Endothelial cell of umbilical vein (primary cell): ENCODE results near the gene RMND5A. TPM values are rescaled to one million over a fixed set of nuclear protein-coding genes. Genes with fewer than 3 reads are reported as not detected.

ENCODE experiments used
- BruUV-seq: library from RNA; stranded (reverse); fragments of 400-500 nt; replicated peaks from 2 replicates; lab custom pipeline; 2021; lab: Mats Ljungman, UMichigan
- CTCF ChIA-PET: fragments of 300-600, 350-600 bp; sonication (Branson Sonifier 250); formaldehyde crosslinking; loops from one replicate; lab custom pipeline; 2021; ENCODE audit warnings: antibody characterized with exemption, inconsistent platforms; lab: Charles Lee
- POLR2A ChIA-PET: fragments of 300-600, 350-600 bp; sonication (Branson Sonifier 250); formaldehyde crosslinking; loops from one replicate; lab custom pipeline; 2021; ENCODE audit warnings: antibody characterized with exemption, inconsistent platforms; lab: Charles Lee
- DNase-seq: peaks from one replicate; pipeline ENCODE4 v3.0.0-alpha.2; 2011; ENCODE audit warnings: low read depth, low spot score
- FAIRE-seq: peaks from 2 replicates; lab custom pipeline; 2011; peaks lifted over from hg19 to GRCh38; lab: Jason Lieb, UNC
- H2AFZ ChIP-seq: 2 replicates; pipeline ENCODE4 v1.6.0; 2012; ENCODE audit warnings: low read depth, low read length, control low read depth, inconsistent platforms
- H3K27ac ChIP-seq: 2 replicates; pipeline ENCODE4 v1.5.1; 2011; ENCODE audit warnings: low read depth, mild to moderate bottlenecking, control low read depth, low read length, moderate library complexity; ENCODE audit not compliant: insufficient read depth
- H3K27me3 ChIP-seq, 2 experiments: 2 replicates each; pipeline versions ENCODE4 v1.6.0 to v1.6.1; 2011; ENCODE audit warnings: low read length in 2 of 2, mixed read lengths in 1 of 2; ENCODE audit not compliant: control insufficient read depth in 2 of 2, insufficient read depth in 2 of 2
- H3K36me3 ChIP-seq, 2 experiments: 2 replicates in 1 of 2; 3 replicates in 1 of 2; pipeline ENCODE4 v1.5.1; 2011; ENCODE audit warnings: low read length in 2 of 2, mild to moderate bottlenecking in 1 of 2, moderate library complexity in 1 of 2; ENCODE audit not compliant: control insufficient read depth in 2 of 2, insufficient read depth in 2 of 2; ENCODE audit errors: extremely low read depth in 1 of 2
- H3K4me1 ChIP-seq: 3 replicates; pipeline ENCODE4 v1.5.1; 2011; ENCODE audit warnings: mild to moderate bottlenecking, low read length; ENCODE audit not compliant: control insufficient read depth, insufficient read depth; ENCODE audit errors: extremely low read depth
- H3K4me2 ChIP-seq: 2 replicates; pipeline ENCODE4 v1.6.1; 2011; ENCODE audit warnings: low read length, control low read depth, mixed read lengths; ENCODE audit not compliant: insufficient read depth
- H3K4me3 ChIP-seq, 3 experiments: fragments of 200-600 bp in 1 of 3; sonication (generic), shearing (Covaris generic) in 1 of 3; replicated peaks in 1 of 3; 2 replicates each; pipeline ENCODE4 v1.5.1; 2011 to 2016; ENCODE audit warnings: control low read depth in 3 of 3, low read length in 3 of 3, mild to moderate bottlenecking in 2 of 3, inconsistent platforms in 1 of 3, low read depth in 1 of 3, moderate library complexity in 1 of 3; ENCODE audit not compliant: insufficient read depth in 1 of 3
- H3K79me2 ChIP-seq: 2 replicates; pipeline ENCODE4 v1.6.0; 2012; ENCODE audit warnings: low read length, inconsistent platforms; ENCODE audit not compliant: control insufficient read depth, insufficient read depth
- H3K9ac ChIP-seq: replicated peaks from 2 replicates; pipeline ENCODE3; 2011; ENCODE audit warnings: low read length, control low read depth; ENCODE audit not compliant: insufficient read depth; ENCODE audit errors: extremely low read depth
- H3K9me1 ChIP-seq: replicated peaks from 3 replicates; pipeline ENCODE4 v1.6.0; 2011; ENCODE audit warnings: mild to moderate bottlenecking, low read length; ENCODE audit not compliant: control insufficient read depth, insufficient read depth; ENCODE audit errors: extremely low read depth
- H3K9me3 ChIP-seq: replicated peaks from 2 replicates; pipeline ENCODE4 v1.5.1; 2012; ENCODE audit warnings: low read length, inconsistent platforms; ENCODE audit not compliant: control insufficient read depth, insufficient read depth
- H4K20me1 ChIP-seq: replicated peaks from 2 replicates; pipeline ENCODE3; 2011; ENCODE audit warnings: mild to moderate bottlenecking, low read length; ENCODE audit not compliant: control insufficient read depth, insufficient read depth; ENCODE audit errors: extremely low read depth
- EZH2 ChIP-seq: IDR thresholded peaks from 2 replicates; pipeline ENCODE4 v1.6.1; 2012; ENCODE audit warnings: borderline replicate concordance, low read depth, mild to moderate bottlenecking, moderate library complexity, low read length, inconsistent platforms; ENCODE audit not compliant: severe bottlenecking
- FOS ChIP-seq: IDR thresholded peaks from 2 replicates; pipeline ENCODE4 v1.6.1; 2011; ENCODE audit warnings: mild to moderate bottlenecking, low read length, moderate library complexity, borderline replicate concordance; ENCODE audit not compliant: insufficient read depth
- GATA2 ChIP-seq: IDR thresholded peaks from 2 replicates; pipeline ENCODE4 v1.7.0; 2011; ENCODE audit warnings: low read depth, mild to moderate bottlenecking, moderate library complexity, mixed read lengths, low read length; ENCODE audit not compliant: insufficient read length, insufficient read depth
- JUN ChIP-seq: IDR thresholded peaks from 2 replicates; pipeline ENCODE4 v1.6.1; 2011; ENCODE audit warnings: borderline replicate concordance, low read depth; ENCODE audit not compliant: insufficient read length, insufficient read depth
- MYC ChIP-seq: IDR thresholded peaks from one replicate; pipeline ENCODE4 v1.6.1; 2011; ENCODE audit warnings: mild to moderate bottlenecking, low read depth, low read length
- POLR2A ChIP-seq: IDR thresholded peaks from 2 replicates; pipeline ENCODE4 v1.6.1; 2012; ENCODE audit warnings: low read depth, mild to moderate bottlenecking, control low read depth, low read length
- POLR2AphosphoS5 ChIP-seq: IDR thresholded peaks from 2 replicates; pipeline ENCODE4 v1.6.1; 2012; ENCODE audit warnings: low read depth, mild to moderate bottlenecking, control low read depth, low read length, moderate library complexity; ENCODE audit not compliant: insufficient read depth
- dilution Hi-C: fragments of 300-500 bp; cut with MboI; formaldehyde crosslinking; loops from one replicate; pipeline ENCODE4 v1.15.0; 2019; ENCODE audit warnings: low sequenced_read_pairs; ENCODE audit not compliant: extremely low pct_ligation_motif_present
- intact Hi-C: fragments of 100-400 bp; cut with micrococcal nuclease; formaldehyde crosslinking; loops from one replicate; pipeline ENCODE4 v1.10.0; 2022
- polyA plus RNA-seq, 4 experiments: library from polyadenylated mRNA; depleted of rRNA in 3 of 4; stranded (reverse) in 3 of 4; unstranded in 1 of 4; fragments of >200 nt; gene quantifications; 2 replicates each; pipeline versions ENCODE4 v1.2.1 to v1.2.3, GENCODE V29; 2011 to 2012; ENCODE audit warnings: missing spikeins in 1 of 4
- total RNA-seq: library from RNA; stranded (reverse); gene quantifications from 2 replicates; pipeline ENCODE4 v1.2.3, GENCODE V29; 2021
- TF ChIP-seq, protein P1 (sequence below): IDR thresholded peaks from 2 replicates; pipeline ENCODE4 v1.6.1; 2011; ENCODE audit not compliant: insufficient read depth, insufficient read length
- TF ChIP-seq, protein P2 (sequence below), 2 donors: IDR thresholded peaks; 1 replicate in 1 of 2; 2 replicates in 1 of 2; pipeline ENCODE4 v1.5.1; 2011; ENCODE audit warnings: low read length in 2 of 2, mild to moderate bottlenecking in 2 of 2, moderate library complexity in 2 of 2, control low read depth in 1 of 2, inconsistent platforms in 1 of 2, low read depth in 1 of 2; ENCODE audit not compliant: insufficient read depth in 1 of 2; ENCODE audit errors: extremely low read depth in 1 of 2

Gene RMND5A
- total and polyA plus RNA-seq, 2 donors (not counting 3 experiments of a cell fraction or from before 2014, with no cell fraction given) = 10.8 to 21.5 TPM

DNA sequence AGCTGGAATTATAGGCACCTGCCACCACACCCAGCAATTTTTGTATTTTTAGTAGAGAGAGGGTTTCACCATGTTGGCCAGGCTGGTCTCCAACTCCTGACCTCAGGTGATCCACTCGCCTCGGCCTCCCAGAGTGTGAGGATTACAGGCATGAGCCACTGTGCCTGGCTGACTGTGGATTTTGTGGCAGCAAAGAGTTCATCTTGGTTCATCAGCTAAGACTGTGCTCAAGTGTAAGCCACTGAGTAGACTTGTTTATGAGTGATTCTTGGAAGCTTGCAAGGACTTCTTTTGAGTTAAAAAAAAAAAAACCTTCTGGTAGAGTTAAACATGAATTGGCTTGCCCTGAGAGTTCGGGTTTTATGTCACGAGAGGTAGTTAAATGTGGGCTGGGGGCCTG is 106.9 kb downstream of the RMND5A start:
- Histone ChIP-seq H3K4me1 (no peaks in the 10 kb centered on the region), H3K27me3 (peaks cover 2 to 6% of the 10 kb centered on the region in 2 experiments), H3K79me2 (no peaks in the 10 kb centered on the region), H3K27ac (no peak overlapping the region), H3K36me3 (no peaks in the 10 kb centered on the region), H3K4me2 (no peak overlapping the region), H2AFZ (no peak overlapping the region), H3K9me3 (no peaks in the 10 kb centered on the region), H3K9me1 (no peaks in the 10 kb centered on the region), H3K9ac (no peak overlapping the region), H3K4me3 (no peak overlapping the region), H4K20me1 (no peaks in the 10 kb centered on the region)
- ChIA-PET POLR2A (no interaction called here), CTCF (no interaction called here)
- no peak for DNase-seq
- dilution Hi-C loops (no loop called here), intact Hi-C loops (no loop called here)
- FAIRE-seq = no peak
- BruUV-seq = no TSS peak
- TF ChIP-seq FOS (no peak), POLR2A (no peak), MYC (no peak), POLR2AphosphoS5 (no peak), GATA2 (no peak), JUN (no peak), EZH2 (no peak)
- TF ChIP-seq, protein P1, sequence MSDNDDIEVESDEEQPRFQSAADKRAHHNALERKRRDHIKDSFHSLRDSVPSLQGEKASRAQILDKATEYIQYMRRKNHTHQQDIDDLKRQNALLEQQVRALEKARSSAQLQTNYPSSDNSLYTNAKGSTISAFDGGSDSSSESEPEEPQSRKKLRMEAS = no peak
- TF ChIP-seq, protein P2, sequence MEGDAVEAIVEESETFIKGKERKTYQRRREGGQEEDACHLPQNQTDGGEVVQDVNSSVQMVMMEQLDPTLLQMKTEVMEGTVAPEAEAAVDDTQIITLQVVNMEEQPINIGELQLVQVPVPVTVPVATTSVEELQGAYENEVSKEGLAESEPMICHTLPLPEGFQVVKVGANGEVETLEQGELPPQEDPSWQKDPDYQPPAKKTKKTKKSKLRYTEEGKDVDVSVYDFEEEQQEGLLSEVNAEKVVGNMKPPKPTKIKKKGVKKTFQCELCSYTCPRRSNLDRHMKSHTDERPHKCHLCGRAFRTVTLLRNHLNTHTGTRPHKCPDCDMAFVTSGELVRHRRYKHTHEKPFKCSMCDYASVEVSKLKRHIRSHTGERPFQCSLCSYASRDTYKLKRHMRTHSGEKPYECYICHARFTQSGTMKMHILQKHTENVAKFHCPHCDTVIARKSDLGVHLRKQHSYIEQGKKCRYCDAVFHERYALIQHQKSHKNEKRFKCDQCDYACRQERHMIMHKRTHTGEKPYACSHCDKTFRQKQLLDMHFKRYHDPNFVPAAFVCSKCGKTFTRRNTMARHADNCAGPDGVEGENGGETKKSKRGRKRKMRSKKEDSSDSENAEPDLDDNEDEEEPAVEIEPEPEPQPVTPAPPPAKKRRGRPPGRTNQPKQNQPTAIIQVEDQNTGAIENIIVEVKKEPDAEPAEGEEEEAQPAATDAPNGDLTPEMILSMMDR (IDR thresholded peaks at IDR 0.05; ENCODE audit: extremely low read depth in 1 of 2, insufficient read depth in 1 of 2, low read depth in 1 of 2, low read length in 2 of 2) = no peak

Other genes with a start within 250 kb of the RMND5A start
- gene CHMP3, start 156.8 kb upstream of the RMND5A start, total RNA-seq = 86.3 and 92.2 TPM in 2 replicates
- 44.3 and 48.1 TPM in 2 replicates for gene CHMP3, start 156.8 kb upstream of the RMND5A start, polyA plus RNA-seq
- gene RNF103, start 96.4 kb upstream of the RMND5A start, total RNA-seq = 24.2 and 27.2 TPM in 2 replicates
- gene RNF103, start 96.4 kb upstream of the RMND5A start, polyA plus RNA-seq = 13.4 and 15.6 TPM in 2 replicates
- not detected in 2 replicates for gene CD8A, start 70.6 kb downstream of the RMND5A start, total RNA-seq
- not detected in 2 replicates for gene CD8A, start 70.6 kb downstream of the RMND5A start, polyA plus RNA-seq
- not detected in 2 replicates for gene CD8B, start 141.6 kb downstream of the RMND5A start, total RNA-seq
- gene CD8B, start 141.6 kb downstream of the RMND5A start, polyA plus RNA-seq = not detected in 2 replicates
- 0.23 and 0.44 TPM in 2 replicates for gene RGPD1, start 221.8 kb downstream of the RMND5A start, total RNA-seq
- 0.02 and 0.04 TPM in 2 replicates for gene RGPD1, start 221.8 kb downstream of the RMND5A start, polyA plus RNA-seq